ENCODE measurements around the gene NSUN4. TPM values are rescaled to one million over a fixed set of nuclear protein-coding genes. Genes with fewer than 3 reads are reported as not detected.
A peak's percentile ranks its signal among the peaks of the same experiment; 100 is the strongest.

The NSUN4 gene
- total and polyA plus RNA-seq, 2 of the 13 experiments (the other 11 are each of a cell fraction or from before 2014, with no cell fraction given), result 21.5 to 23.5 TPM

DNA sequence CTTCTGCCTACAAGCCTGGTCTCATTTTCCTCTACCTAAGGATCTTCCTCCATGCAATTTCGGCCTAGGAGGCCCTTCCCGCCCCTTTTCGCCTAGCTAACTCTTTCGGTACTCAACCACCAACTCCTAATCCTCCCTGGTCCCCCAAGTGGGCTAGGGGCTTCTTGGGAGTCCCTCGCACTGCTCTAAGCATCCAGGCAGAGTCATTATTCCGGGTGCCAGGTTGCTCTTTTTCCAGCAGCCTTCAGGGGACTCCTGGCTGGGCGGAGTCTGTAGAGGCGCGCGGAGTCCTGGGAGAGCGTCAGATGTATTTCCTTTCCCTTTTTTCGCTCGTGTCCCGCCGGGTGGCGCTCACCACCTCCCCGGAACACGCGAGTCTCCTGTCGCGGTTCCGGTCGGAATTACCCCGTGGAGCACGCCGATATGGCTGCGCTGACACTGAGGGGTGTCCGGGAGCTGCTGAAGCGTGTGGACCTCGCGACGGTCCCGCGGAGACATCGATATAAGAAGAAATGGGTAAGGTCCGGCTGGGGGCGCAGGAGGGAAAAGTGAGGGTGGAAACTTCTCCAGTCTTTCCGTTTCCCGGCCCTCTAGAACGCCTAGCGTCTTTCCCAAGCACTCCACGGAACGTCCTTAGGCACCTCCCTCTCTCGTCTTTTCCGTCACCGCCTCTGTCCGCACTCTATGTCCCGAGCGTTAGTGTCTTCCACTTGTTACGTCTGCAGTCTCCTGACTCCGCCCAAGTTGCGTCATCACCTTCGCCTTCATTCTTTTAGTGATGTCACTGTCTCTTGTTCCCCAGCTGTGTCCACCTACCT lies at the start of gene NSUN4 (continued):
- TF ChIP-seq ETS1 (CRISPR knock-in tag; IDR thresholded peaks at IDR 0.05), result 0 out of 2 replicates have a peak, but pooled peaks have one; percentile 46
- no peak for TF ChIP-seq KDM1A (CRISPR knock-in tag; IDR thresholded peaks at IDR 0.05)
- peak; percentile 93 for TF ChIP-seq SALL1 (CRISPR knock-in tag; IDR thresholded peaks at IDR 0.05)
- TF ChIP-seq, protein P1, sequence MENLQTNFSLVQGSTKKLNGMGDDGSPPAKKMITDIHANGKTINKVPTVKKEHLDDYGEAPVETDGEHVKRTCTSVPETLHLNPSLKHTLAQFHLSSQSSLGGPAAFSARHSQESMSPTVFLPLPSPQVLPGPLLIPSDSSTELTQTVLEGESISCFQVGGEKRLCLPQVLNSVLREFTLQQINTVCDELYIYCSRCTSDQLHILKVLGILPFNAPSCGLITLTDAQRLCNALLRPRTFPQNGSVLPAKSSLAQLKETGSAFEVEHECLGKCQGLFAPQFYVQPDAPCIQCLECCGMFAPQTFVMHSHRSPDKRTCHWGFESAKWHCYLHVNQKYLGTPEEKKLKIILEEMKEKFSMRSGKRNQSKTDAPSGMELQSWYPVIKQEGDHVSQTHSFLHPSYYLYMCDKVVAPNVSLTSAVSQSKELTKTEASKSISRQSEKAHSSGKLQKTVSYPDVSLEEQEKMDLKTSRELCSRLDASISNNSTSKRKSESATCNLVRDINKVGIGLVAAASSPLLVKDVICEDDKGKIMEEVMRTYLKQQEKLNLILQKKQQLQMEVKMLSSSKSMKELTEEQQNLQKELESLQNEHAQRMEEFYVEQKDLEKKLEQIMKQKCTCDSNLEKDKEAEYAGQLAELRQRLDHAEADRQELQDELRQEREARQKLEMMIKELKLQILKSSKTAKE (CRISPR knock-in tag; IDR thresholded peaks at IDR 0.05; ENCODE audit: borderline replicate concordance), result 0 out of 2 replicates have a peak, but pooled peaks have one; percentile 25
- TF ChIP-seq CHCHD3 (CRISPR knock-in tag; IDR thresholded peaks at IDR 0.05), result no peak
- TF ChIP-seq ZNF224 (CRISPR knock-in tag; IDR thresholded peaks at IDR 0.05), result no peak
- TF ChIP-seq ZNF510 (CRISPR knock-in tag; IDR thresholded peaks at IDR 0.05; ENCODE audit: low read depth), result no peak; the same call in 1 of the 2 replicates
- no peak for TF ChIP-seq KIAA2018 (CRISPR knock-in tag; IDR thresholded peaks at IDR 0.05; ENCODE audit: borderline replicate concordance)
- TF ChIP-seq, protein P2, sequence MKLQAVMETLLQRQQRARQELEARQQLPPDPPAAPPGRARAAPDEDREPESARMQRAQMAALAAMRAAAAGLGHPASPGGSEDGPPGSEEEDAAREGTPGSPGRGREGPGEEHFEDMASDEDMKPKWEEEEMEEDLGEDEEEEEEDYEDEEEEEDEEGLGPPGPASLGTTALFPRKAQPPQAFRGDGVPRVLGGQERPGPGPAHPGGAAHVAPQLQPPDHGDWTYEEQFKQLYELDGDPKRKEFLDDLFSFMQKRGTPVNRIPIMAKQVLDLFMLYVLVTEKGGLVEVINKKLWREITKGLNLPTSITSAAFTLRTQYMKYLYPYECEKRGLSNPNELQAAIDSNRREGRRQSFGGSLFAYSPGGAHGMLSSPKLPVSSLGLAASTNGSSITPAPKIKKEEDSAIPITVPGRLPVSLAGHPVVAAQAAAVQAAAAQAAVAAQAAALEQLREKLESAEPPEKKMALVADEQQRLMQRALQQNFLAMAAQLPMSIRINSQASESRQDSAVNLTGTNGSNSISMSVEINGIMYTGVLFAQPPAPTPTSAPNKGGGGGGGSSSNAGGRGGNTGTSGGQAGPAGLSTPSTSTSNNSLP (IDR thresholded peaks at IDR 0.05; ENCODE audit: low read depth, low read length), result peak; percentile 42; the same call in 1 of the 2 replicates
- no peak for TF ChIP-seq HCFC1 (IDR thresholded peaks at IDR 0.05; ENCODE audit: low read depth, low read length)
- TF ChIP-seq, protein P3, sequence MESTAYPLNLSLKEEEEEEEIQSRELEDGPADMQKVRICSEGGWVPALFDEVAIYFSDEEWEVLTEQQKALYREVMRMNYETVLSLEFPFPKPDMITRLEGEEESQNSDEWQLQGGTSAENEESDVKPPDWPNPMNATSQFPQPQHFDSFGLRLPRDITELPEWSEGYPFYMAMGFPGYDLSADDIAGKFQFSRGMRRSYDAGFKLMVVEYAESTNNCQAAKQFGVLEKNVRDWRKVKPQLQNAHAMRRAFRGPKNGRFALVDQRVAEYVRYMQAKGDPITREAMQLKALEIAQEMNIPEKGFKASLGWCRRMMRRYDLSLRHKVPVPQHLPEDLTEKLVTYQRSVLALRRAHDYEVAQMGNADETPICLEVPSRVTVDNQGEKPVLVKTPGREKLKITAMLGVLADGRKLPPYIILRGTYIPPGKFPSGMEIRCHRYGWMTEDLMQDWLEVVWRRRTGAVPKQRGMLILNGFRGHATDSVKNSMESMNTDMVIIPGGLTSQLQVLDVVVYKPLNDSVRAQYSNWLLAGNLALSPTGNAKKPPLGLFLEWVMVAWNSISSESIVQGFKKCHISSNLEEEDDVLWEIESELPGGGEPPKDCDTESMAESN (CRISPR knock-in tag; conservative IDR thresholded peaks at IDR 0.05), result peak; percentile 60
- no peak for TF ChIP-seq ZNF20 (CRISPR knock-in tag; IDR thresholded peaks at IDR 0.05)
- TF ChIP-seq IRF2 (CRISPR knock-in tag; IDR thresholded peaks at IDR 0.05), result peak; percentile 79

All from HepG2 (cell line).